IMR-90 (cell line): Measurements from ENCODE around the gene PLXDC2. TPM values are rescaled to one million over a fixed set of nuclear protein-coding genes. Genes with fewer than 3 reads are reported as not detected.

ENCODE experiments used
- ATAC-seq: fragments of 200-7000 bp; cut with Tn5 transposase; 2 replicates; pipeline ENCODE4 v1.9.1; 2020; ENCODE audit warnings: low read depth, mild to moderate bottlenecking, moderate library complexity
- BruUV-seq: library from RNA; stranded (reverse); fragments of 400-500 nt; replicated peaks from 2 replicates; lab custom pipeline; 2021; lab: Mats Ljungman, UMichigan
- CTCF ChIA-PET: fragments of 300-600 bp; formaldehyde crosslinking; extraction: SDS; loops from one replicate; lab custom pipeline; 2021; ENCODE audit warnings: antibody characterized with exemption; lab: Yijun Ruan, JAX
- POLR2A ChIA-PET: fragments of 300-600 bp; sonication (Branson Sonifier 250); formaldehyde crosslinking; loops from one replicate; lab custom pipeline; 2022; ENCODE audit warnings: antibody characterized with exemption; ENCODE audit not compliant: unreplicated experiment; lab: Charles Lee
- DNase-seq: peaks from one replicate; pipeline ENCODE4 v3.0.0; 2013
- H2AFZ ChIP-seq: replicated peaks from 2 replicates; pipeline ENCODE3; 2013; ENCODE audit warnings: low read length, mild to moderate bottlenecking; ENCODE audit not compliant: poor library complexity
- H2AK5ac ChIP-seq: 2 replicates; pipeline ENCODE4 v1.6.1; 2013; ENCODE audit warnings: low read depth, low read length, inconsistent platforms
- H2AK9ac ChIP-seq: replicated peaks from 2 replicates; pipeline ENCODE3; 2013; ENCODE audit warnings: mild to moderate bottlenecking, low read depth, low read length, moderate library complexity; ENCODE audit not compliant: poor library complexity
- H2BK120ac ChIP-seq: 2 replicates; pipeline ENCODE4 v1.6.1; 2013; ENCODE audit warnings: low read depth, low read length, inconsistent platforms
- H2BK15ac ChIP-seq: 3 replicates; pipeline ENCODE4 v1.6.1; 2013; ENCODE audit warnings: low read depth, low read length, inconsistent platforms
- H2BK20ac ChIP-seq: 2 replicates; pipeline ENCODE4 v1.6.1; 2013; ENCODE audit warnings: low read depth, mild to moderate bottlenecking, inconsistent platforms, low read length, moderate library complexity
- H2BK5ac ChIP-seq: 2 replicates; pipeline ENCODE4 v1.6.1; 2013; ENCODE audit warnings: mild to moderate bottlenecking, low read depth, low read length, inconsistent platforms; ENCODE audit not compliant: poor library complexity, severe bottlenecking
- H3K14ac ChIP-seq: replicated peaks from 2 replicates; pipeline ENCODE4 v1.6.1; 2013; ENCODE audit warnings: low read depth, low read length, inconsistent platforms
- H3K18ac ChIP-seq: 2 replicates; pipeline ENCODE4 v1.6.1; 2013; ENCODE audit warnings: low read depth, low read length, control low read depth
- H3K23ac ChIP-seq: 2 replicates; pipeline ENCODE4 v1.6.1; 2013; ENCODE audit warnings: low read depth, low read length, inconsistent platforms
- H3K27ac ChIP-seq: 2 replicates; pipeline ENCODE4 v1.5.1; 2013; ENCODE audit warnings: mild to moderate bottlenecking, control low read depth, low read length; ENCODE audit not compliant: insufficient read depth
- H3K27me3 ChIP-seq: 2 replicates; pipeline ENCODE4 v1.6.1; 2013; ENCODE audit warnings: low read length; ENCODE audit not compliant: control insufficient read depth, insufficient read depth
- H3K36me3 ChIP-seq: 2 replicates; pipeline ENCODE4 v1.6.1; 2013; ENCODE audit warnings: low read length, mixed read lengths; ENCODE audit not compliant: control insufficient read depth, insufficient read depth
- H3K4ac ChIP-seq: 2 replicates; pipeline ENCODE4 v1.6.1; 2013; ENCODE audit warnings: low read depth, low read length, inconsistent platforms
- H3K4me1 ChIP-seq: 2 replicates; pipeline ENCODE4 v1.6.1; 2013; ENCODE audit warnings: low read length, mixed read lengths; ENCODE audit not compliant: control insufficient read depth, insufficient read depth
- H3K4me2 ChIP-seq: 2 replicates; pipeline ENCODE4 v1.6.1; 2013; ENCODE audit warnings: low read depth, mild to moderate bottlenecking, control low read depth, low read length, moderate library complexity
- H3K4me3 ChIP-seq: 2 replicates; pipeline ENCODE4 v1.5.1; 2013; ENCODE audit warnings: low read depth, mild to moderate bottlenecking, control low read depth, low read length, moderate library complexity; ENCODE audit not compliant: insufficient read depth
- H3K56ac ChIP-seq: 2 replicates; pipeline ENCODE4 v1.6.1; 2013; ENCODE audit warnings: low read length, inconsistent platforms; ENCODE audit not compliant: insufficient read depth; ENCODE audit errors: extremely low read depth
- H3K79me1 ChIP-seq, 2 experiments: 2 replicates each; pipeline ENCODE4 v1.6.1; 2013; ENCODE audit warnings: low read length in 2 of 2, inconsistent platforms in 1 of 2, low read depth in 1 of 2
- H3K9ac ChIP-seq: 2 replicates; pipeline ENCODE4 v1.6.1; 2013; ENCODE audit warnings: low read depth, low read length, control low read depth
- H3K9me1 ChIP-seq: 2 replicates; pipeline ENCODE4 v1.6.1; 2013; ENCODE audit warnings: low read length, inconsistent platforms; ENCODE audit not compliant: insufficient read depth
- H3K9me3 ChIP-seq: 2 replicates; pipeline ENCODE4 v1.6.1; 2013; ENCODE audit warnings: low read length; ENCODE audit not compliant: control insufficient read depth, insufficient read depth
- H4K20me1 ChIP-seq: 2 replicates; pipeline ENCODE4 v1.6.1; 2013; ENCODE audit warnings: low read length, inconsistent platforms; ENCODE audit not compliant: insufficient read depth
- H4K5ac ChIP-seq: 2 replicates; pipeline ENCODE4 v1.6.1; 2013; ENCODE audit warnings: mild to moderate bottlenecking, low read depth, low read length, control low read depth
- H4K8ac ChIP-seq, 2 experiments: 2 replicates each; pipeline ENCODE4 v1.6.1; 2013; ENCODE audit warnings: low read depth in 2 of 2, low read length in 2 of 2, control low read depth in 1 of 2, inconsistent platforms in 1 of 2
- H4K91ac ChIP-seq: 2 replicates; pipeline ENCODE4 v1.6.1; 2013; ENCODE audit warnings: low read depth, low read length, inconsistent platforms; ENCODE audit not compliant: insufficient read depth
- CEBPB ChIP-seq: IDR thresholded peaks from 2 replicates; pipeline ENCODE4 v1.6.1; 2012; ENCODE audit warnings: low read depth, low read length, improper control_type of control experiment
- FOS ChIP-seq: fragments of 150-350 bp; IDR thresholded peaks from 2 replicates; pipeline ENCODE4 v1.6.1; 2016; ENCODE audit warnings: low read depth, low read length
- SMC3 ChIP-seq: fragments of 150-350 bp; IDR thresholded peaks from 2 replicates; pipeline ENCODE4 v1.6.1; 2016; ENCODE audit warnings: low read depth, mild to moderate bottlenecking, antibody characterized with exemption, low read length, moderate library complexity
- WGBS, 2 experiments: methylation state at CpG; one replicate each; pipeline versions ENCODE4 v1.1.5 to v1.1.7; 2013; ENCODE audit warnings: missing lambda C conversion rate in 2 of 2; ENCODE audit not compliant: insufficient read length in 1 of 2; ENCODE audit errors: extremely low coverage in 2 of 2; 5-methylcytosine and 5-hydroxymethylcytosine counted together
- dilution Hi-C: fragments of 300-500 bp; cut with HindIII; formaldehyde crosslinking; loops from one replicate; pipeline ENCODE4 v1.14.3; 2018; ENCODE audit warnings: low sequenced_read_pairs; ENCODE audit not compliant: unreplicated experiment
- in situ Hi-C: fragments of 300-500 bp; cut with MboI; formaldehyde crosslinking; loops from 3 replicates; pipeline ENCODE4 v1.14.3; 2019; ENCODE audit warnings: low sequenced_read_pairs, inconsistent platforms, mixed read lengths
- intact Hi-C: fragments of 100-400 bp; cut with micrococcal nuclease; formaldehyde crosslinking; loops from 2 replicates; pipeline ENCODE4 v1.10.0; 2022
- polyA plus RNA-seq, 3 experiments: library from polyadenylated mRNA; depleted of rRNA; stranded (reverse); fragments of >200 nt; gene quantifications; 2 replicates each; pipeline ENCODE4 v1.2.3, GENCODE V29; 2012; ENCODE audit warnings: low replicate concordance in 1 of 3
- total RNA-seq: library from RNA; depleted of rRNA; stranded (reverse); fragments of >200 nt; gene quantifications from 2 replicates; pipeline ENCODE4 v1.2.3, GENCODE V29; 2012

PLXDC2 gene
- total and polyA plus RNA-seq, 2 of the 4 experiments (the other 2 are of a cell fraction): 3.2 to 6.1 TPM

- no peak overlapping the region for H2AFZ ChIP-seq
- H3K56ac ChIP-seq: no peak overlapping the region
- no peak overlapping the region for H3K23ac ChIP-seq
- intact Hi-C loops (no loop called here), dilution Hi-C loops (no loop called here), in situ Hi-C loops (no loop called here)
- H3K36me3 ChIP-seq: peaks cover 4% of the 10 kb centered on the region; the same call in 1 of the 2 replicates
- H3K4ac ChIP-seq: no peak overlapping the region
- H4K8ac ChIP-seq: no peak overlapping the region
- H2AK5ac ChIP-seq: no peak overlapping the region
- no CpG with 5 or more reads among the region's 3 CpGs for WGBS, 2 experiments
- ChIA-PET CTCF (no interaction called here), POLR2A (no interaction called here)
- no peak overlapping the region for H4K91ac ChIP-seq
- H3K4me1 ChIP-seq: no peaks in the 10 kb centered on the region
- H3K27me3 ChIP-seq: no peaks in the 10 kb centered on the region
- no peak overlapping the region for H3K9ac ChIP-seq
- BruUV-seq: no TSS peak
- no peaks in the 10 kb centered on the region for H3K9me1 ChIP-seq
- ATAC-seq (no peak), DNase-seq (no peak)
- H2BK5ac ChIP-seq: no peak overlapping the region
- H3K4me2 ChIP-seq: no peak overlapping the region
- H2AK9ac ChIP-seq: no peak overlapping the region
- no peak overlapping the region for H3K27ac ChIP-seq
- H4K5ac ChIP-seq: no peak overlapping the region
- no peak overlapping the region for H3K18ac ChIP-seq
- no peak overlapping the region for H2BK15ac ChIP-seq
- no peaks in the 10 kb centered on the region for H4K20me1 ChIP-seq
- no peak overlapping the region for H2BK20ac ChIP-seq
- H2BK120ac ChIP-seq: no peak overlapping the region
- TF ChIP-seq FOS: no peak
- no peak for TF ChIP-seq SMC3
- TF ChIP-seq CEBPB: no peak
- no peaks in the 10 kb centered on the region for H3K79me1 ChIP-seq
- H3K9me3 ChIP-seq: no peaks in the 10 kb centered on the region
- no peak overlapping the region for H3K4me3 ChIP-seq
- H3K14ac ChIP-seq: no peak overlapping the region
Measured at GRCh38 chr10:20247454-20247853, 431.2 kb downstream of the PLXDC2 start.
